Type B pancreatic cell (in vitro differentiated cells): ENCODE results near the gene INO80. TPM values are rescaled to one million over a fixed set of nuclear protein-coding genes. Genes with fewer than 3 reads are reported as not detected.
A peak's percentile ranks its signal among the peaks of the same experiment; 100 is the strongest.

Experiments used
- DNase-seq: peaks from one replicate; pipeline ENCODE4 v3.0.0; 2021; ENCODE audit warnings: mixed read lengths; ENCODE audit not compliant: unreplicated experiment; ENCODE audit errors: extremely low spot score
- H3K27ac Mint-ChIP-seq: 2 replicates; pipeline ENCODE4 v1.8.0; 2021; ENCODE audit warnings: mild to moderate bottlenecking, mixed read lengths
- H3K27me3 Mint-ChIP-seq: 2 replicates; pipeline ENCODE4 v1.8.0; 2021; ENCODE audit warnings: mixed read lengths
- H3K36me3 Mint-ChIP-seq: 2 replicates; pipeline ENCODE4 v1.8.0; 2021; ENCODE audit warnings: mixed read lengths
- H3K4me1 Mint-ChIP-seq: one replicate; pipeline ENCODE4 v1.8.0; 2021; ENCODE audit warnings: mixed read lengths; ENCODE audit not compliant: unreplicated experiment
- H3K4me3 Mint-ChIP-seq: 2 replicates; pipeline ENCODE4 v1.8.0; 2021; ENCODE audit warnings: mild to moderate bottlenecking, mixed read lengths
- H3K9me3 Mint-ChIP-seq: 2 replicates; pipeline ENCODE4 v1.8.0; 2021; ENCODE audit warnings: mixed read lengths
- CTCF ChIP-seq: fragments of 200-600 bp; sonication (generic); conservative IDR thresholded peaks from 2 replicates; pipeline ENCODE4 v1.5.0; 2021; ENCODE audit warnings: antibody characterized with exemption, mild to moderate bottlenecking
- total RNA-seq: library from RNA; stranded (reverse); gene quantifications from 2 replicates; pipeline ENCODE4 v1.2.1, GENCODE V29; 2021; ENCODE audit warnings: low replicate concordance

Gene INO80
- total RNA-seq, 1 donor from 2014 or later: 22.3 TPM

DNA sequence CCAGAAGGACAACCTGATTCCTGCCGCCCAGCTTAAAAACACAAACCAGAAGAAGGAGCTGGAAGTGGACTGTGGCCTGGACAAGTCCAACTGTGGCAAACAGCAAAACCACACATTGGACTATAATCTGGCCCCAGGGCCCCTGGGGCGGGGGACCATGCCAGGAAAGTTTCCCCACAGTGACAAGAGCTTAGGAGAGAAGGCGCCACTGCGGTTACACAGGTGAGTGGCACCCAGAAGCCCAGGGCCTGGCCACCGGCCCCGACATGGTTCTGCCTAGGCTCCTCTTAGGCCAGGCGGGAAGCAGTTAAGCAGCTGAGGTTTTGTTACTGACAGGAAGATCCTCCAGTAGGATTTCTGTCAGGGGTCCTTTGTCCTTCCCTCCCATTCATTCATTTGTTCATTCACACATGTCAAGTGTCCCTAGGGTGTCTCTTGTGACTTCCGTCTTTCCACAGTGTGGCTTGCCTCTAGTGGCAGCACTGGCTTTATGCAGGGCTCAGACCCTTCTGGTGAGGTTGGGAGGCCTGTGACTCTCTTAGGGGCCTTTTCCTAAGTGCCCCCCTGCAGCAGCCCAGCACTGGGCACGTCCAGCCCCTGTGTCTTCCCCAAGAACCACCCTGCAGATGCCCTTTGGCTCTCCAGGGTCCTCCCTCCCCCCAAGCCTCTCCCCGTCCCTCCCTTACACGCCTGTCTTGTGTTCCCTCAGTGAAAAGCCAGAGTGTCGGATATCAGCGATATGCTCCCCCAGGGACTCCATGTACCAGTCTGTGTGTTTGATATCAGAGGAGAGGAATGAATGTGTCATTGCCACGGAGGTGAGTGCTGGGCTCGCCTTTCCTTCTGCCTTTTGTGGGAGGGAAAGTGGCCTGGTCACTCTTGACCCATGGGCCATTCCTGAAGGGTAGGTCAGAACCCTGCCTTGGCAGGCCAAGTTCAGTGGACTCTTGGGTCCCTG is 179.1 kb downstream of the INO80 start:
- DNase-seq: no peak
- peak; percentile 48 for TF ChIP-seq CTCF
- no peak overlapping the region for H3K27ac Mint-ChIP-seq
- H3K4me1 Mint-ChIP-seq: peaks cover 16% of the 10 kb centered on the region
- peaks cover 15% of the 10 kb centered on the region for H3K27me3 Mint-ChIP-seq
- no peaks in the 10 kb centered on the region for H3K9me3 Mint-ChIP-seq
- H3K4me3 Mint-ChIP-seq: no peak overlapping the region
- H3K36me3 Mint-ChIP-seq: no peaks in the 10 kb centered on the region

DNA sequence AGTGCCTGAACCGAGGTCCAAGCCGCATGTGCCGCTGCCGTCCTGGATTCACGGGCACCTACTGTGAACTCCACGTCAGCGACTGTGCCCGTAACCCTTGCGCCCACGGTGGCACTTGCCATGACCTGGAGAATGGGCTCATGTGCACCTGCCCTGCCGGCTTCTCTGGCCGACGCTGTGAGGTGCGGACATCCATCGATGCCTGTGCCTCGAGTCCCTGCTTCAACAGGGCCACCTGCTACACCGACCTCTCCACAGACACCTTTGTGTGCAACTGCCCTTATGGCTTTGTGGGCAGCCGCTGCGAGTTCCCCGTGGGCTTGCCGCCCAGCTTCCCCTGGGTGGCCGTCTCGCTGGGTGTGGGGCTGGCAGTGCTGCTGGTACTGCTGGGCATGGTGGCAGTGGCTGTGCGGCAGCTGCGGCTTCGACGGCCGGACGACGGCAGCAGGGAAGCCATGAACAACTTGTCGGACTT is 179.8 kb downstream of the INO80 start:
- no peak for DNase-seq
- Mint-ChIP-seq H3K36me3 (no peaks in the 10 kb centered on the region), H3K27me3 (peaks cover 22% of the 10 kb centered on the region), H3K4me1 (peaks cover 17% of the 10 kb centered on the region), H3K9me3 (no peaks in the 10 kb centered on the region), H3K4me3 (no peak overlapping the region), H3K27ac (no peak overlapping the region)
- TF ChIP-seq CTCF: no peak

GRCh38 chr15:40934457-40934856 is 181.6 kb downstream of the INO80 start:
- peaks cover 38% of the 10 kb centered on the region for H3K27me3 Mint-ChIP-seq

GRCh38 chr15:40933517-40933902 is 182.6 kb downstream of the INO80 start:
- DNase-seq: no peak
- TF ChIP-seq CTCF: no peak
- H3K4me1 Mint-ChIP-seq: peaks cover 24% of the 10 kb centered on the region
- H3K36me3 Mint-ChIP-seq: no peaks in the 10 kb centered on the region
- peaks cover 48% of the 10 kb centered on the region for H3K27me3 Mint-ChIP-seq
- no peaks in the 10 kb centered on the region for H3K9me3 Mint-ChIP-seq
- peak overlapping the region; percentile 14 for H3K27ac Mint-ChIP-seq
- peak overlapping the region; percentile 57 for H3K4me3 Mint-ChIP-seq

More at GRCh38 chr15:40934457-40934856, 181.6 kb downstream of the INO80 start:
- no peak overlapping the region for H3K27ac Mint-ChIP-seq
- H3K36me3 Mint-ChIP-seq: no peaks in the 10 kb centered on the region
- H3K4me3 Mint-ChIP-seq: no peak overlapping the region
- peaks cover 24% of the 10 kb centered on the region for H3K4me1 Mint-ChIP-seq
- H3K9me3 Mint-ChIP-seq: no peaks in the 10 kb centered on the region
- DNase-seq: no peak
- no peak for TF ChIP-seq CTCF

GRCh38 chr15:40932649-40933516 is 183.2 kb downstream of the INO80 start:
- Mint-ChIP-seq H3K4me1 (peaks cover 21% of the 10 kb centered on the region), H3K27me3 (peaks cover 53% of the 10 kb centered on the region), H3K9me3 (no peaks in the 10 kb centered on the region), H3K36me3 (no peaks in the 10 kb centered on the region), H3K27ac (peak overlapping the region; percentile 36), H3K4me3 (peak overlapping the region; percentile 74)
- no peak for TF ChIP-seq CTCF
- DNase-seq: no peak
